Adrenal gland (tissue), 5 donors: ENCODE measurements around the gene SYK.
"Not testable (repeated sequence)": the region's sequence is repeated elsewhere in the genome, so short reads cannot be mapped to it uniquely, and the experiment has no call there.

Experiments
- CTCF ChIP-seq, 6 experiments: fragments of 450-650 bp in 4 of 6; fragments of 200-600 bp in 2 of 6; sonication (generic) in 1 of 6; IDR thresholded peaks; 1 replicate in 5 of 6; 2 replicates in 1 of 6; pipeline versions ENCODE4 v1.5.1 to v1.8.0; 2016 to 2021; ENCODE audit warnings: antibody characterized with exemption in 6 of 6, mild to moderate bottlenecking in 2 of 6, moderate library complexity in 1 of 6
- POLR2A ChIP-seq, 2 donors: fragments of 450-650 bp; IDR thresholded peaks; one replicate each; pipeline ENCODE4 v1.6.1; 2017; ENCODE audit warnings: antibody characterized with exemption in 2 of 2, mild to moderate bottlenecking in 2 of 2, moderate library complexity in 1 of 2
- donor health status: DM: no; HTN: no; CAD: no.

GRCh38 chr9:90760577-90760976 lies 41.0 kb upstream of the SYK start:
- not testable (repeated sequence) for TF ChIP-seq CTCF, POLR2A (IDR thresholded peaks at IDR 0.05)
